HG03378 (cell line): Measurements from ENCODE around the gene PCDHB6.
"Not testable (repeated sequence)": the region's sequence is repeated elsewhere in the genome, so short reads cannot be mapped to it uniquely, and the experiment has no call there.

Experiments
- ATAC-seq: cut with Tn5 transposase; IDR thresholded peaks from one replicate; pipeline ENCODE4 v1.9.1; 2021; ENCODE audit warnings: mild to moderate bottlenecking, moderate library complexity; ENCODE audit not compliant: unreplicated experiment

PCDHB6 gene

GRCh38 chr5:141201646-141202045 lies 51.8 kb downstream of the PCDHB6 start:
- not testable (repeated sequence) for ATAC-seq
